ENCODE results near the gene NAV2.

The NAV2 gene

GRCh38 chr11:20055312-20055711 lies 342.7 kb downstream of the NAV2 start:
- DNase-seq (ENCODE audit: low read depth) = no peak
- TF ChIP-seq CTCF (IDR thresholded peaks at IDR 0.05; ENCODE audit: low read depth, low read length, missing control alignments) = no peak

GRCh38 chr11:20056109-20056949 lies 343.7 kb downstream of the NAV2 start:
- DNase-seq (ENCODE audit: low read depth) = no peak
- no peak for TF ChIP-seq CTCF (IDR thresholded peaks at IDR 0.05; ENCODE audit: low read depth, low read length, missing control alignments)
- H3K4me3 ChIP-seq (ENCODE audit: low read depth, low read length) = no peak overlapping the region

More at GRCh38 chr11:20055312-20055711, 342.7 kb downstream of the NAV2 start:
- no peak overlapping the region for H3K4me3 ChIP-seq (ENCODE audit: low read depth, low read length)

- H3K4me3 ChIP-seq (ENCODE audit: low read depth, low read length) = no peak overlapping the region
- TF ChIP-seq CTCF (IDR thresholded peaks at IDR 0.05; ENCODE audit: low read depth, low read length, missing control alignments) = no peak
- no peak for DNase-seq (ENCODE audit: low read depth)
These were observed 344.6 kb downstream of the NAV2 start for GRCh38 chr11:20056950-20057943.

- TF ChIP-seq CTCF (IDR thresholded peaks at IDR 0.05; ENCODE audit: low read depth, low read length, missing control alignments) = no peak
- no peak for DNase-seq (ENCODE audit: low read depth)
These were observed 346.3 kb downstream of the NAV2 start for GRCh38 chr11:20058749-20059458.

GRCh38 chr11:20059587-20060021 lies 347.0 kb downstream of the NAV2 start:
- no peak for DNase-seq (ENCODE audit: low read depth)
- TF ChIP-seq CTCF (IDR thresholded peaks at IDR 0.05; ENCODE audit: low read depth, low read length, missing control alignments) = no peak
- H3K4me3 ChIP-seq (ENCODE audit: low read depth, low read length) = no peak overlapping the region

More at GRCh38 chr11:20058749-20059458, 346.3 kb downstream of the NAV2 start:
- no peak overlapping the region for H3K4me3 ChIP-seq (ENCODE audit: low read depth, low read length)

GRCh38 chr11:20060181-20060580 lies 347.5 kb downstream of the NAV2 start:
- DNase-seq (ENCODE audit: low read depth) = no peak
- H3K4me3 ChIP-seq (ENCODE audit: low read depth, low read length) = no peak overlapping the region
- TF ChIP-seq CTCF (IDR thresholded peaks at IDR 0.05; ENCODE audit: low read depth, low read length, missing control alignments) = no peak
